A549 (cell line): ENCODE results near the gene NSD2. TPM values are rescaled to one million over a fixed set of nuclear protein-coding genes. Genes with fewer than 3 reads are reported as not detected.

Experiments used
- ATAC-seq, 2 experiments: fragments of 200-7000 bp in 1 of 2; fragments of >200 bp in 1 of 2; cut with Nextera tagmentation in 1 of 2; cut with Tn5 transposase in 1 of 2; 3 replicates each; pipeline versions ENCODE4 v1.8.0 to v1.9.1; 2018 to 2020; ENCODE audit warnings: mild to moderate bottlenecking in 1 of 2, moderate library complexity in 1 of 2
- CTCF ChIA-PET: fragments of 300-600 bp; sonication (Branson Sonifier 250); formaldehyde crosslinking; extraction: SDS; loops from one replicate; lab custom pipeline; 2021; ENCODE audit warnings: antibody characterized with exemption, inconsistent platforms; lab: Yijun Ruan, JAX
- POLR2A ChIA-PET: fragments of 350-600 bp; formaldehyde crosslinking; extraction: SDS; loops from one replicate; lab custom pipeline; 2021; ENCODE audit warnings: antibody characterized with exemption, inconsistent platforms; lab: Yijun Ruan, JAX
- DNase-seq, 2 experiments: peaks; one replicate each; pipeline versions ENCODE4 v3.0.0 to v3.0.0-alpha.2; 2011 to 2016; ENCODE audit warnings: low read depth in 1 of 2, low spot score in 1 of 2
- FAIRE-seq: peaks from 2 replicates; lab custom pipeline; 2011; peaks lifted over from hg19 to GRCh38; lab: Jason Lieb, UNC
- H3K27ac ChIP-seq, 2 experiments: fragments of >200 bp; sonication (Bioruptor Twin); formaldehyde crosslinking; 3 replicates each; pipeline ENCODE4 v1.5.1; 2016 to 2017
- H3K4me1 ChIP-seq: fragments of >200 bp; sonication (Bioruptor Twin); formaldehyde crosslinking; 3 replicates; pipeline ENCODE4 v1.6.1; 2016
- H3K4me2 ChIP-seq: fragments of >200 bp; sonication (Bioruptor Twin); formaldehyde crosslinking; 3 replicates; pipeline ENCODE4 v1.6.1; 2016
- H3K4me3 ChIP-seq: fragments of >200 bp; sonication (Bioruptor Twin); formaldehyde crosslinking; 3 replicates; pipeline ENCODE4 v1.5.1; 2016
- H3K9me3 ChIP-seq: fragments of >200 bp; sonication (Bioruptor Twin); formaldehyde crosslinking; 3 replicates; pipeline ENCODE4 v1.6.1; 2016
- ATOH8 ChIP-seq: fragments of 250-450 bp; sonication (Bioruptor Pico); IDR thresholded peaks from 2 replicates; pipeline ENCODE4 v1.5.0; 2020; ENCODE audit warnings: low read depth, mild to moderate bottlenecking, moderate library complexity
- CBX8 ChIP-seq: fragments of 200-600 bp; sonication (generic); IDR thresholded peaks from 2 replicates; pipeline ENCODE4 v1.6.1; 2016
- E2F6 ChIP-seq: IDR thresholded peaks from 2 replicates; pipeline ENCODE4 v1.6.1; 2012; ENCODE audit warnings: low read depth, borderline replicate concordance
- FOSB ChIP-seq: fragments of 250-450 bp; sonication (Bioruptor Pico); IDR thresholded peaks from 2 replicates; pipeline ENCODE4 v1.5.0; 2020; ENCODE audit warnings: mild to moderate bottlenecking, moderate library complexity
- FOXS1 ChIP-seq: fragments of 250-450 bp; sonication (Bioruptor Pico); IDR thresholded peaks from 2 replicates; pipeline ENCODE4 v1.5.0; 2020; ENCODE audit warnings: mild to moderate bottlenecking, moderate library complexity
- HEYL ChIP-seq: fragments of 250-450 bp; sonication (Bioruptor Pico); IDR thresholded peaks from 2 replicates; pipeline ENCODE4 v1.8.0; 2021; ENCODE audit warnings: mild to moderate bottlenecking, moderate library complexity
- HOXA7 ChIP-seq: fragments of 250-450 bp; sonication (Bioruptor Pico); IDR thresholded peaks from 2 replicates; pipeline ENCODE4 v1.5.0; 2020; ENCODE audit warnings: mild to moderate bottlenecking, moderate library complexity
- HOXB13 ChIP-seq: fragments of 250-450 bp; sonication (Bioruptor Pico); IDR thresholded peaks from 2 replicates; pipeline ENCODE4 v1.5.0; 2020; ENCODE audit warnings: low read depth, mild to moderate bottlenecking, moderate library complexity
- JUNB ChIP-seq: fragments of >200 bp; sonication (Bioruptor Twin); formaldehyde crosslinking; IDR thresholded peaks from 2 replicates; pipeline ENCODE4 v1.6.1; 2016
- MAX ChIP-seq: IDR thresholded peaks from 2 replicates; pipeline ENCODE4 v1.6.1; 2012
- NFE2L2 ChIP-seq: fragments of 150-350 bp; conservative IDR thresholded peaks from 2 replicates; pipeline ENCODE4 v1.6.1; 2014; ENCODE audit warnings: low read length
- PBX3 ChIP-seq: IDR thresholded peaks from 2 replicates; pipeline ENCODE4 v1.6.1; 2012
- PHF8 ChIP-seq: fragments of 200-600 bp; sonication (generic); IDR thresholded peaks from 2 replicates; pipeline ENCODE4 v1.6.1; 2016; ENCODE audit warnings: low read depth, mild to moderate bottlenecking, antibody characterized with exemption, moderate library complexity, borderline replicate concordance
- POLR2AphosphoS2 ChIP-seq: conservative IDR thresholded peaks from 2 replicates; pipeline ENCODE4 v1.6.1; 2012; ENCODE audit warnings: low read length, improper control_type of control experiment, inconsistent platforms
- REST ChIP-seq: fragments of 200-600 bp; sonication (generic); IDR thresholded peaks from 2 replicates; pipeline ENCODE4 v1.6.1; 2016; ENCODE audit warnings: antibody characterized with exemption, mild to moderate bottlenecking, moderate library complexity
- RNF2 ChIP-seq: fragments of 200-600 bp; sonication (generic); IDR thresholded peaks from 2 replicates; pipeline ENCODE4 v1.6.1; 2016; ENCODE audit warnings: low read depth, mild to moderate bottlenecking, antibody characterized with exemption, moderate library complexity, borderline replicate concordance
- SMC3 ChIP-seq: fragments of >200 bp; sonication (Bioruptor Twin); formaldehyde crosslinking; IDR thresholded peaks from 3 replicates; pipeline ENCODE4 v1.6.1; 2018; ENCODE audit warnings: inconsistent platforms
- USF2 ChIP-seq: fragments of 450-650 bp; IDR thresholded peaks from 2 replicates; pipeline ENCODE4 v1.6.1; 2014; ENCODE audit warnings: antibody characterized with exemption
- ZFP36 ChIP-seq: fragments of 450-650 bp; IDR thresholded peaks from 2 replicates; pipeline ENCODE4 v1.6.1; 2014; ENCODE audit warnings: borderline replicate concordance; ENCODE audit not compliant: partially characterized antibody
- WGBS: methylation state at CpG from one replicate; pipeline ENCODE4 v1.1.6; 2017; ENCODE audit errors: missing lambda C conversion rate; 5-methylcytosine and 5-hydroxymethylcytosine counted together
- polyA plus RNA-seq, 4 experiments: library from polyadenylated mRNA; depleted of rRNA in 3 of 4; stranded (reverse); fragments of >200 nt; fragmentation: RNase III in 1 of 4; extraction: RNeasy Plus Mini Kit Qiagen cat#74134 plus additional on column Dnase treatment in 1 of 4; gene quantifications; 2 replicates in 3 of 4; 3 replicates in 1 of 4; pipeline ENCODE4 v1.2.3, GENCODE V29; 2011 to 2017

The NSD2 gene
- polyA plus RNA-seq, 2 of the 4 experiments (the other 2 are of a cell fraction) = 43.8 to 49.3 TPM

- POLR2A ChIA-PET = no interaction called here
- FAIRE-seq (no peak), ATAC-seq (no peak), DNase-seq (no peak)
- H3K4me2 ChIP-seq = no peak overlapping the region
- 92% methylated on average over 8 of the region's 8 CpGs for WGBS
- no peaks in the 10 kb centered on the region for H3K9me3 ChIP-seq
- CTCF ChIA-PET = interaction anchor here (0.8 to 1.5 kb wide), 2 partner anchors 20 to 101 kb away, joined by 3 to 7 read pairs; no protein-coding TSS in a partner anchor
- no peak overlapping the region for H3K27ac ChIP-seq
- no peak for TF ChIP-seq HOXB13
- TF ChIP-seq PBX3 = no peak
- no peak for TF ChIP-seq HEYL (CRISPR knock-in tag)
- TF ChIP-seq USF2 = no peak
- TF ChIP-seq ATOH8 (CRISPR knock-in tag) = no peak
- no peak for TF ChIP-seq SMC3
- no peak for TF ChIP-seq CBX8
- TF ChIP-seq POLR2AphosphoS2 = no peak
- no peak for TF ChIP-seq NFE2L2
- no peak for TF ChIP-seq REST
- TF ChIP-seq JUNB = no peak
- no peak for TF ChIP-seq PHF8
- TF ChIP-seq MAX = no peak
- TF ChIP-seq RNF2 = no peak
- no peak for TF ChIP-seq HOXA7 (CRISPR knock-in tag)
- no peak for TF ChIP-seq FOSB (CRISPR knock-in tag)
- no peak for TF ChIP-seq E2F6
- no peak overlapping the region for H3K4me3 ChIP-seq
- H3K4me1 ChIP-seq = no peaks in the 10 kb centered on the region
Measured at GRCh38 chr4:1830642-1831228, 40.5 kb upstream of the NSD2 start.

- DNase-seq (no peak), ATAC-seq (no peak)
- CTCF ChIA-PET = interaction anchor here (1.5 kb wide), 1 partner anchor 21 kb away, joined by 7 read pairs; no protein-coding TSS in a partner anchor
Measured at GRCh38 chr4:1831331-1831730, 39.9 kb upstream of the NSD2 start.

More at GRCh38 chr4:1831331-1831730, 39.9 kb upstream of the NSD2 start:
- FAIRE-seq = no peak
- H3K4me2 ChIP-seq = no peak overlapping the region
- H3K27ac ChIP-seq = no peak overlapping the region
- 100% methylated on average over 3 of the region's 8 CpGs for WGBS
- TF ChIP-seq FOXS1 (CRISPR knock-in tag) (no peak), ZFP36 (no peak), SMC3 (no peak)
- H3K4me1 ChIP-seq = no peaks in the 10 kb centered on the region
- POLR2A ChIA-PET = no interaction called here
- no peaks in the 10 kb centered on the region for H3K9me3 ChIP-seq
- no peak overlapping the region for H3K4me3 ChIP-seq
